ENCODE measurements around the gene B3GLCT.
"Not testable (repeated sequence)": the region's sequence is repeated elsewhere in the genome, so short reads cannot be mapped to it uniquely, and the experiment has no call there.

B3GLCT gene

GRCh38 chr13:31276421-31276820 lies 76.6 kb downstream of the B3GLCT start:
- no peak for DNase-seq (ENCODE audit: low read depth, low spot score)

- DNase-seq (ENCODE audit: low read depth, low spot score) = no peak
Observed at GRCh38 chr13:31278869-31279268, 79.1 kb downstream of the B3GLCT start.

- no peak for DNase-seq (ENCODE audit: low read depth, low spot score)
Observed at GRCh38 chr13:31282741-31283455, 83.1 kb downstream of the B3GLCT start.

- DNase-seq (ENCODE audit: low read depth, low spot score) = no peak
Observed at GRCh38 chr13:31286930-31287329, 87.2 kb downstream of the B3GLCT start.

GRCh38 chr13:31301119-31301518 lies 101.3 kb downstream of the B3GLCT start:
- DNase-seq (ENCODE audit: low read depth, low spot score) = no peak

GRCh38 chr13:31310356-31310755 lies 110.6 kb downstream of the B3GLCT start:
- DNase-seq (ENCODE audit: low read depth, low spot score) = no peak

- DNase-seq (ENCODE audit: low read depth, low spot score) = no peak
Observed at GRCh38 chr13:31310786-31311185, 111.0 kb downstream of the B3GLCT start.

GRCh38 chr13:31311921-31312320 lies 112.1 kb downstream of the B3GLCT start:
- no peak for DNase-seq (ENCODE audit: low read depth, low spot score)

GRCh38 chr13:31314961-31315360 lies 115.2 kb downstream of the B3GLCT start:
- no peak for DNase-seq (ENCODE audit: low read depth, low spot score)

- DNase-seq (ENCODE audit: low read depth, low spot score) = no peak
Observed at GRCh38 chr13:31320946-31321345, 121.2 kb downstream of the B3GLCT start.

- DNase-seq (ENCODE audit: low read depth, low spot score) = no peak
Observed at GRCh38 chr13:31321457-31321856, 121.7 kb downstream of the B3GLCT start.

- no peak for DNase-seq (ENCODE audit: low read depth, low spot score)
Observed at GRCh38 chr13:31322026-31322425, 122.3 kb downstream of the B3GLCT start.

- DNase-seq (ENCODE audit: low read depth, low spot score) = no peak
Observed at GRCh38 chr13:31322702-31323405, 123.1 kb downstream of the B3GLCT start.

GRCh38 chr13:31327182-31327860 lies 127.5 kb downstream of the B3GLCT start:
- no peak for DNase-seq (ENCODE audit: low read depth, low spot score)

- no peak for DNase-seq (ENCODE audit: low read depth, low spot score)
Observed at GRCh38 chr13:31328549-31329235, 128.9 kb downstream of the B3GLCT start.

GRCh38 chr13:31330236-31330635 lies 130.5 kb downstream of the B3GLCT start:
- DNase-seq (ENCODE audit: low read depth, low spot score) = no peak

- DNase-seq (ENCODE audit: low read depth, low spot score) = no peak
Observed at GRCh38 chr13:31331068-31331467, 131.3 kb downstream of the B3GLCT start.

GRCh38 chr13:31334547-31334946 lies 134.8 kb downstream of the B3GLCT start:
- no peak for DNase-seq (ENCODE audit: low read depth, low spot score)

- DNase-seq (ENCODE audit: low read depth, low spot score) = no peak
Observed at GRCh38 chr13:31334994-31335557, 135.3 kb downstream of the B3GLCT start.

GRCh38 chr13:31339616-31340015 lies 139.8 kb downstream of the B3GLCT start:
- not testable (repeated sequence) for DNase-seq (ENCODE audit: low read depth, low spot score)

GRCh38 chr13:31340848-31341247 lies 141.1 kb downstream of the B3GLCT start:
- not testable (repeated sequence) for DNase-seq (ENCODE audit: low read depth, low spot score)

GRCh38 chr13:31346891-31347290 lies 147.1 kb downstream of the B3GLCT start:
- no peak for DNase-seq (ENCODE audit: low read depth, low spot score)

All from iPS DF 19.7 (cell line).